HepG2 (cell line): ENCODE measurements around the gene TMEM217. TPM values are rescaled to one million over a fixed set of nuclear protein-coding genes. Genes with fewer than 3 reads are reported as not detected.

ENCODE experiments used
- CC2D1A ChIP-seq: sonication (generic); formaldehyde crosslinking; IDR thresholded peaks from 2 replicates; pipeline ENCODE4 v1.8.1; 2023; ENCODE audit warnings: mild to moderate bottlenecking, missing genetic modification reagents
- CEBPB ChIP-seq: IDR thresholded peaks from 2 replicates; pipeline ENCODE4 v1.6.1; 2011; ENCODE audit warnings: low read depth, low read length, improper control_type of control experiment, borderline replicate concordance
- HMG20A ChIP-seq: IDR thresholded peaks from 2 replicates; pipeline ENCODE4 v1.6.1; 2016; ENCODE audit warnings: borderline replicate concordance
- MBNL3 ChIP-seq: fragments of 250-450 bp; sonication (Bioruptor Pico); conservative IDR thresholded peaks from 2 replicates; pipeline ENCODE4 v1.8.0; 2022; ENCODE audit warnings: mild to moderate bottlenecking, inconsistent platforms
- SALL2 ChIP-seq: sonication (generic); formaldehyde crosslinking; IDR thresholded peaks from 2 replicates; pipeline ENCODE4 v1.8.1; 2023; ENCODE audit warnings: mild to moderate bottlenecking, missing genetic modification reagents, inconsistent platforms
- SSRP1 ChIP-seq: IDR thresholded peaks from 2 replicates; pipeline ENCODE4 v1.6.1; 2016; ENCODE audit warnings: control low read depth
- TBX2 ChIP-seq: sonication (generic); formaldehyde crosslinking; IDR thresholded peaks from 2 replicates; pipeline ENCODE4 v1.5.0; 2020; ENCODE audit warnings: missing genetic modification reagents, mild to moderate bottlenecking, borderline replicate concordance
- TFDP1 ChIP-seq: IDR thresholded peaks from 2 replicates; pipeline ENCODE4 v1.6.1; 2016; ENCODE audit warnings: missing compliant biosample characterization, missing genetic modification reagents, borderline replicate concordance
- TIGD3 ChIP-seq: sonication (generic); formaldehyde crosslinking; IDR thresholded peaks from 2 replicates; pipeline ENCODE4 v1.5.1; 2020; ENCODE audit warnings: mild to moderate bottlenecking, missing genetic modification reagents, borderline replicate concordance
- ZFP36L2 ChIP-seq: sonication (generic); formaldehyde crosslinking; IDR thresholded peaks from 2 replicates; pipeline ENCODE4 v1.4.0; 2020; ENCODE audit warnings: missing genetic modification reagents
- ZMAT5 ChIP-seq: sonication (generic); formaldehyde crosslinking; IDR thresholded peaks from 2 replicates; pipeline ENCODE4 v1.5.0; 2020; ENCODE audit warnings: mild to moderate bottlenecking, low read depth, missing genetic modification reagents, borderline replicate concordance
- ZNF17 ChIP-seq: sonication (generic); formaldehyde crosslinking; IDR thresholded peaks from 2 replicates; pipeline ENCODE4 v1.5.0; 2020; ENCODE audit warnings: mild to moderate bottlenecking, missing genetic modification reagents
- ZNF660 ChIP-seq: sonication (generic); formaldehyde crosslinking; IDR thresholded peaks from 2 replicates; pipeline ENCODE4 v1.5.1; 2020; ENCODE audit warnings: mild to moderate bottlenecking, low read depth, missing genetic modification reagents, borderline replicate concordance
- ZNF768 ChIP-seq: sonication (generic); formaldehyde crosslinking; IDR thresholded peaks from 2 replicates; pipeline ENCODE4 v1.4.0; 2020; ENCODE audit warnings: missing genetic modification reagents
- ZNF790 ChIP-seq: sonication (generic); formaldehyde crosslinking; IDR thresholded peaks from 2 replicates; pipeline ENCODE4 v1.8.0; 2022; ENCODE audit warnings: missing genetic modification reagents, mild to moderate bottlenecking, borderline replicate concordance
- polyA plus RNA-seq, 8 experiments: library from polyadenylated mRNA; depleted of rRNA in 3 of 8; stranded (reverse) in 7 of 8; unstranded in 1 of 8; fragments of >200 nt; fragmentation: Illumina TruSeq in 4 of 8; extraction: Trizol in 4 of 8; gene quantifications; 2 replicates each; pipeline versions ENCODE4 v1.2.1 to v1.2.3, GENCODE V29; 2011 to 2016; ENCODE audit warnings: low read depth in 4 of 8, missing spikeins in 1 of 8, mixed read lengths in 1 of 8; ENCODE audit not compliant: insufficient read depth in 1 of 8
- total RNA-seq, 5 experiments: library from RNA; depleted of rRNA; stranded (reverse); fragments of >200 nt; fragmentation: Illumina TruSeq; extraction: Trizol; gene quantifications; 2 replicates each; pipeline ENCODE4 v1.2.3, GENCODE V29; 2016; ENCODE audit warnings: low read depth in 1 of 5
- TF ChIP-seq, protein P1 (sequence below): sonication (generic); formaldehyde crosslinking; IDR thresholded peaks from 2 replicates; pipeline ENCODE4 v1.4.0; 2020; ENCODE audit warnings: missing genetic modification reagents
- TF ChIP-seq, protein P2 (sequence below): IDR thresholded peaks from 2 replicates; pipeline ENCODE4 v1.6.1; 2018; ENCODE audit warnings: missing genetic modification reagents, mild to moderate bottlenecking, missing compliant biosample characterization
- TF ChIP-seq, protein P3 (sequence below): sonication (generic); formaldehyde crosslinking; IDR thresholded peaks from 2 replicates; pipeline ENCODE4 v1.4.0; 2020; ENCODE audit warnings: missing genetic modification reagents, borderline replicate concordance

TMEM217 gene
- total and polyA plus RNA-seq, 2 of the 13 experiments (the other 11 are each of a cell fraction or from before 2014, with no cell fraction given) = 2.3 to 3.4 TPM

- TF ChIP-seq, protein P1, sequence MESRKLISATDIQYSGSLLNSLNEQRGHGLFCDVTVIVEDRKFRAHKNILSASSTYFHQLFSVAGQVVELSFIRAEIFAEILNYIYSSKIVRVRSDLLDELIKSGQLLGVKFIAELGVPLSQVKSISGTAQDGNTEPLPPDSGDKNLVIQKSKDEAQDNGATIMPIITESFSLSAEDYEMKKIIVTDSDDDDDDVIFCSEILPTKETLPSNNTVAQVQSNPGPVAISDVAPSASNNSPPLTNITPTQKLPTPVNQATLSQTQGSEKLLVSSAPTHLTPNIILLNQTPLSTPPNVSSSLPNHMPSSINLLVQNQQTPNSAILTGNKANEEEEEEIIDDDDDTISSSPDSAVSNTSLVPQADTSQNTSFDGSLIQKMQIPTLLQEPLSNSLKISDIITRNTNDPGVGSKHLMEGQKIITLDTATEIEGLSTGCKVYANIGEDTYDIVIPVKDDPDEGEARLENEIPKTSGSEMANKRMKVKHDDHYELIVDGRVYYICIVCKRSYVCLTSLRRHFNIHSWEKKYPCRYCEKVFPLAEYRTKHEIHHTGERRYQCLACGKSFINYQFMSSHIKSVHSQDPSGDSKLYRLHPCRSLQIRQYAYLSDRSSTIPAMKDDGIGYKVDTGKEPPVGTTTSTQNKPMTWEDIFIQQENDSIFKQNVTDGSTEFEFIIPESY (CRISPR knock-in tag) = no peak
- TF ChIP-seq CEBPB = no peak
- TF ChIP-seq TBX2 = no peak; the same call in 1 of the 2 replicates
- TF ChIP-seq TFDP1 (CRISPR knock-in tag) = peak; percentile 43; the same call in 1 of the 2 replicates
- TF ChIP-seq SALL2 = peak; percentile 88
- TF ChIP-seq ZNF790 (CRISPR knock-in tag) = no peak
- TF ChIP-seq MBNL3 (CRISPR knock-in tag) = no peak
- peak; percentile 97 for TF ChIP-seq ZNF768 (CRISPR knock-in tag)
- no peak for TF ChIP-seq ZNF17 (CRISPR knock-in tag)
- TF ChIP-seq, protein P2, sequence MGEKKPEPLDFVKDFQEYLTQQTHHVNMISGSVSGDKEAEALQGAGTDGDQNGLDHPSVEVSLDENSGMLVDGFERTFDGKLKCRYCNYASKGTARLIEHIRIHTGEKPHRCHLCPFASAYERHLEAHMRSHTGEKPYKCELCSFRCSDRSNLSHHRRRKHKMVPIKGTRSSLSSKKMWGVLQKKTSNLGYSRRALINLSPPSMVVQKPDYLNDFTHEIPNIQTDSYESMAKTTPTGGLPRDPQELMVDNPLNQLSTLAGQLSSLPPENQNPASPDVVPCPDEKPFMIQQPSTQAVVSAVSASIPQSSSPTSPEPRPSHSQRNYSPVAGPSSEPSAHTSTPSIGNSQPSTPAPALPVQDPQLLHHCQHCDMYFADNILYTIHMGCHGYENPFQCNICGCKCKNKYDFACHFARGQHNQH (CRISPR knock-in tag) = peak; percentile 66
- TF ChIP-seq CC2D1A (CRISPR knock-in tag) = no peak
- TF ChIP-seq ZFP36L2 (CRISPR knock-in tag) = no peak
- TF ChIP-seq, protein P3, sequence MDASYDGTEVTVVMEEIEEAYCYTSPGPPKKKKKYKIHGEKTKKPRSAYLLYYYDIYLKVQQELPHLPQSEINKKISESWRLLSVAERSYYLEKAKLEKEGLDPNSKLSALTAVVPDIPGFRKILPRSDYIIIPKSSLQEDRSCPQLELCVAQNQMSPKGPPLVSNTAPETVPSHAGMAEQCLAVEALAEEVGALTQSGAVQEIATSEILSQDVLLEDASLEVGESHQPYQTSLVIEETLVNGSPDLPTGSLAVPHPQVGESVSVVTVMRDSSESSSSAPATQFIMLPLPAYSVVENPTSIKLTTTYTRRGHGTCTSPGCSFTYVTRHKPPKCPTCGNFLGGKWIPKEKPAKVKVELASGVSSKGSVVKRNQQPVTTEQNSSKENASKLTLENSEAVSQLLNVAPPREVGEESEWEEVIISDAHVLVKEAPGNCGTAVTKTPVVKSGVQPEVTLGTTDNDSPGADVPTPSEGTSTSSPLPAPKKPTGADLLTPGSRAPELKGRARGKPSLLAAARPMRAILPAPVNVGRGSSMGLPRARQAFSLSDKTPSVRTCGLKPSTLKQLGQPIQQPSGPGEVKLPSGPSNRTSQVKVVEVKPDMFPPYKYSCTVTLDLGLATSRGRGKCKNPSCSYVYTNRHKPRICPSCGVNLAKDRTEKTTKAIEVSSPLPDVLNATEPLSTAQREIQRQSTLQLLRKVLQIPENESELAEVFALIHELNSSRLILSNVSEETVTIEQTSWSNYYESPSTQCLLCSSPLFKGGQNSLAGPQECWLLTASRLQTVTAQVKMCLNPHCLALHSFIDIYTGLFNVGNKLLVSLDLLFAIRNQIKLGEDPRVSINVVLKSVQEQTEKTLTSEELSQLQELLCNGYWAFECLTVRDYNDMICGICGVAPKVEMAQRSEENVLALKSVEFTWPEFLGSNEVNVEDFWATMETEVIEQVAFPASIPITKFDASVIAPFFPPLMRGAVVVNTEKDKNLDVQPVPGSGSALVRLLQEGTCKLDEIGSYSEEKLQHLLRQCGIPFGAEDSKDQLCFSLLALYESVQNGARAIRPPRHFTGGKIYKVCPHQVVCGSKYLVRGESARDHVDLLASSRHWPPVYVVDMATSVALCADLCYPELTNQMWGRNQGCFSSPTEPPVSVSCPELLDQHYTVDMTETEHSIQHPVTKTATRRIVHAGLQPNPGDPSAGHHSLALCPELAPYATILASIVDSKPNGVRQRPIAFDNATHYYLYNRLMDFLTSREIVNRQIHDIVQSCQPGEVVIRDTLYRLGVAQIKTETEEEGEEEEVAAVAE (CRISPR knock-in tag) = peak; percentile 29; the same call in 1 of the 2 replicates
- no peak for TF ChIP-seq ZMAT5 (CRISPR knock-in tag)
- no peak for TF ChIP-seq ZNF660 (CRISPR knock-in tag)
- no peak for TF ChIP-seq HMG20A (CRISPR knock-in tag)
- TF ChIP-seq TIGD3 (CRISPR knock-in tag) = no peak
- TF ChIP-seq SSRP1 = no peak
Measured at GRCh38 chr6:37222125-37222967, 35.6 kb downstream of the TMEM217 start (continued).
